Ureter (tissue), 1 donor: Measurements from ENCODE around the gene CDX2. TPM values are rescaled to one million over a fixed set of nuclear protein-coding genes. Genes with fewer than 3 reads are reported as not detected.

Source experiments
- DNase-seq: peaks from one replicate; pipeline ENCODE4 v3.0.0-alpha.2; 2020; ENCODE audit warnings: low spot score
- total RNA-seq: library from RNA; stranded (reverse); gene quantifications from one replicate; pipeline ENCODE4 v1.2.4, GENCODE V29; 2023
- donor health status: DM: yes; HTN: yes; CAD: no.

The CDX2 gene
- total RNA-seq, 1 donor from 2014 or later, result not detected

GRCh38 chr13:27978301-27978968 is 9.3 kb upstream of the CDX2 start:
- DNase-seq, result no peak

DNA sequence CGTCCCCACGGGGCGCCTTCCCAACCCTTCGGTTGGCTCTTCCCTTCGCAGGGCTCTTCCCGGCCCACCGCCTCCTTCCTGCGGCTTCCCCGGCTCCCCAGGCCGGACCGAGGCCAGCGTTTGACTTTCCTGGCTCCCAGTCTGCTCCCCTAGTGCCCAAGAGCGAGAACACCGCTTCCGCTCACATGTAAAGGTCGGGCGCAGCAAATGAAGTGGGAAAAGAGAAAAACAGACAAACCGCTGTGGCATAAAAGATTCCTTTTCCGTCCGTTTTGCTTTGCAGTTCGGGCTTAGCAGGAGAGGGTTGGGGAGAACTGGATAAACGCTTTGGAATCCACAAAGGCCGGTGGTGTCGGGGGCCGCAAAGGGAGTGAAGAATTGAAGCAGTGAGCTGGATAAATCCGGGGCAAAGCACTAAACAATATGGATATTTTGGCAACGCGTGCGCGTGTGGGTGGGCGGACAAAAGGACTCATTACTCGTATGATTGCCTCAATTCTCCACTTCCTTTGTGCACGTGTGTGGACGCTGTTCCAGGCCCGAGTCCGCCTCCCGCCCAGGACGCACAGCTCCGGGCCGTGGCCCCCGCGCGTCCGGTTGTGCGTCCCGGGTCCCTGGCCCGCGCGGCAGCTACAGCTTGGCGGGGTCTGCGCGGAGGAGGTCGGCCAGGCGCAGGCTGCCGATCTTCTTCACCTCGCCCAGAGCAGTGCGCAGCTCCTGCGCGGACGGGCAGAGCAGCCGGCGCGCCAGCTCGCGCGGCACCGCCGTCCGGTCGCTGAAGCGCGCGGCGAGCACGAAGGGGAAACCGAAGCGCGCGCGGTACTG is 8.6 kb upstream of the CDX2 start:
- no peak for DNase-seq

DNA sequence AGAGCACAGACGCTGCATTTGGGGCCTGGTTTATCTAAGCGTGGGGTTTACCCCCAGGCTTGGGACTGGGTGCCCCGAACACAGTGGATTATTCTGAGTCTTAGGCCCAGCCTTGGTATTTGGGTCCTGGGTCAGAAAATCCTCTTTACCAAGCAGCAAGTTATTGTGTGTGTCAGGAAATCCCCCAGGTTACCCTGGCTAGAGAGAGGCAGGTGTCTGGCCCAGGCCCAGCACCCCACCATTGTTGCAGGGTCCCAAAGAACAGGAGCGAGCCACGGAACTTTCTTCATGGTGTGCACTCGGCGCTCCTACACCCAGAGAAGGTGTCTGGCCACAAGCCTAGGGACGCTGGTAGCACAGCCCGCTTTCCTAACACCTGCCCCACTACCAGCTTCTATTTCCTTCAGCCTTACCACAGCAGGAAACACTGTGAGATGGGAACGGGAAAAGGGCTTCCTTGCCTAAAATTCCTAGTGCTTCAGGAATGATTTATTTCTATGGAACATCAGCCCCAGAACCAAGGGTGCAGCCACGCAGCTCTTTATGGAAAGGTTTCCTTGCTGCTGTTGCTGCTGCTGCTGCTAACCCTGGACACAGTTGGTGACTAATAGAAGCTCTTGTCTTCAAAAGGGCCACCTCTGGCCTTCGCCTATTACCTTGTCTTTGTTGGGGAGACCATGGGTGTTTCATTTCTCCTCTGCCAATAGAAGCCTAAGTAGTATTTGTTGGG is 7.4 kb upstream of the CDX2 start:
- no peak for DNase-seq

DNA sequence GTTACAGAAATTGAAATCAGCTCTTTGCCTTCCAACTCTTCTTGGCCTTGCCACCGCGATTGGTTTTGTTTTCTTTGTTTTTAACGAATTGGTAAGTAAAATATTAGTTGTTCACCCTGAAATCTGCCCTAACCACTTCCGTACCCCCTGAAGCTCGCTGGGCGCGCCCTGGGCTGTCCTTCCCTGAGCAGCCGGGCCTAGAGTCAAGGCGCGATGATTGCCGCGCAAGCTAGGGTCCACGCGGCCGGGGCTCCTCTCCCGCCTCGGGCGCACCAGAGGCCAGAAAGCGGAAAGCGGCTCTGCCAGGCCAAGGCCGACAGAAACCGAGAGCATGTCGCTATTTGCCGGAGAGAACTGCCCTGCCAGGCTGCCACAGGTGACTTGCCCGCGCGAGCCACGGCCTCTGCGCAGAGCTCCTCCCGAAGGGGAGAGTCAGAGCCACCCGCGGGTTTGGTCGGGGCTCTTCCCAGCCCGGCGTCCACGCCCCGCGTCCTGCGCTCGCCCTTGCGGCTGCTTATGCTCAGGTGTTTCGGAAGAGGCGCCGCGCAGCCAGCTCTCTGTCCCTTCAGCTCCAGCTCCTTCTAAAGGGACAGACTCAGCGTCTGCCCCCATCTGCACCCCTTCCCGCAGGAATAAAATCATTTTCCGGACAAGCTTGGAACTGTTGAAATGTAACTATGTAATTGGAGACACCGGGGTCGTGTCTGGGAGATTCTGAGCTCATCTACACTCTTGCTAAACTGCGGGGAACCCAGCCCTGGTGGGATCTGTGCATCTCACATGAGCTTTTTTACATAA is 6.6 kb upstream of the CDX2 start:
- no peak for DNase-seq

DNA sequence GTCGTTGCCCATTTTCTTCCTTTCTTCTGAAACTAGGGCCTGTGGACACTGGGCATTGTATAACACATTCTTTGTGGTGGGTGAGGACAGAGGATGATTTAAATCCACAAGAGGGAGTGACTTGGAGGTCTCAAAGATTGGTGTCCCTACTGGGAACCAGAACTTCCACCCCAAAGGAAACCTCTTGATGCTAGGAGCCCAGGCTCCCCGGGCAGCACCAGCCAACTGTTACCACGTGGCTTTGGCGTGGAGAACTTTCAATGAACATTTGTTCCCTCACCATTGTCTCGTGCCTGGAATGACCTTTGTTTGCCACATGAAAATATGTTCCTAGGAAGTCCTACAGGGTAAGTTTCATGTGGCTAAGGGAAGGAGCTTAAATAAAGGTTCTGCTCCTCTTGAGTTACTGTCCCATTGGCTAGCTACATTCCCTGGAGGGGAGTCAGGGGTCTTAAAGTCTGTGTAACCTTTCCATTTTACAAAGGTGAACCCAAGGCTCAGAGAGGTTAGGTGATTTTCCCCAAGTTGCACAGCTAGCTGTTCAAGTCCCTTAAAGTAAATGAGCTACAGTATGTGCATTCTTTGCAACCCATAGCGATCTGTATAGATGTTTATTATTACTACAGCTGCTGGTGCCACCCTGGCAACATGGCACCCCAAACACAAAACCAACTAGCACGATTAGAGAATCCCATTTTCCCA is 5.0 kb upstream of the CDX2 start:
- no peak for DNase-seq

GRCh38 chr13:27973291-27973690 is 4.2 kb upstream of the CDX2 start:
- DNase-seq, result no peak

GRCh38 chr13:27972478-27972820 is 3.3 kb upstream of the CDX2 start:
- no peak for DNase-seq

DNA sequence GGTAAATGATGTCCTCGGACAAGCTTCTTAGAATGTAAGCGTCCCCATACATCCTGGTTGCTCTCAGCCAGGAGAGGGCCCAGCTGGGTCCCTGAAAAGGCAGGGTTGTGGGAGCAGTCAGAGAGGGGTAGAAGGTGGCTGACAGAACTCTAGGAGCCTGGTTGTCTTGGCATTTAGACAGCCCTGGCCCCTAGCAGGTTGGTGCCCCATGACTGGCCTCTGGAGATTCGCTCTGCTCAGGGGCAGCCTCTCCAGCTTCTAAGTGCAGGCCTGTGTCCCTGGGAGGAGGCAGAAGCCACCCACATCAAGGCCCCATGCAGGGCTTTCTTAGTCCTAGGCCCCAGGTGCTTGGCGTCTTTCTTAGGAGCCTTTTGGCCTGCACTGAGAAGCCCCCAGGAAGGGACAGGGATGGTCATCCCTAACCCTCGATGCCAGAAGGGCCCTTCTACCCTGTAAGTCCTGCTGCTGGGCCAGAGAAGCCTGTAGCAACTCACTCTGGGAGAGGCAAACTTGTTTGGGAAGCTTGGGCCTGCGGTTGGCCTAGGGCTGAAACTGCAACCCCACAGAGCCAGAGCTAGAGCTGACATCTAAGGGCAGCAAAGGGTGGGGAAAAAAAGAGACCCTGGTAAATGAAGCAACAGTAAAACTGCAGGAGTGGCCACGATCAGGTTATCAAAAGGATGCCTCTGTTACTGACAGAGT is 2.8 kb upstream of the CDX2 start:
- DNase-seq, result no peak

DNA sequence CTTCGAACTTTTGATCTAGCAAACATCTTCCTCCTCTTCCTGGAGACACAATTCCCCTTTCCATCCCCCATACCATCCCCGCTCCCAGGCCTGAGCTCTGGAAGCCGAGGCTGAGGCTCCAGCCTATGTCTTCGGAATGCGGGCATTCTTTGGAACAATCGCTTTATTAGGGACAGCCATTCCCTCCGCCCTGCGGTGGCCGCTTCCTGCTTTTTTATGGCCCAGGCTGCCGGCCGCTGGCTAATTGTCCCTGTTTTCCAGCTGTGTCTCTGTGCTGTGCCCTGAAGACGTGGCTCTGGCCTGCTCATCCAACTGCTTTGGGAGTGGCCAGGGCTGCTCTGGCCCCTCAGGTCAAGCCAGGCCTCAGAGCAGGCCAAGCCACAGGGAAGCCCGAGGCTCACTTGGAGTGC is 2.1 kb upstream of the CDX2 start:
- no peak for DNase-seq

- no peak for DNase-seq
Observed at GRCh38 chr13:27970382-27971235, 1.5 kb upstream of the CDX2 start.

GRCh38 chr13:27969866-27970229 is 733 bp upstream of the CDX2 start:
- no peak for DNase-seq

GRCh38 chr13:27968316-27969081 is 616 bp downstream of the CDX2 start:
- no peak for DNase-seq

DNA sequence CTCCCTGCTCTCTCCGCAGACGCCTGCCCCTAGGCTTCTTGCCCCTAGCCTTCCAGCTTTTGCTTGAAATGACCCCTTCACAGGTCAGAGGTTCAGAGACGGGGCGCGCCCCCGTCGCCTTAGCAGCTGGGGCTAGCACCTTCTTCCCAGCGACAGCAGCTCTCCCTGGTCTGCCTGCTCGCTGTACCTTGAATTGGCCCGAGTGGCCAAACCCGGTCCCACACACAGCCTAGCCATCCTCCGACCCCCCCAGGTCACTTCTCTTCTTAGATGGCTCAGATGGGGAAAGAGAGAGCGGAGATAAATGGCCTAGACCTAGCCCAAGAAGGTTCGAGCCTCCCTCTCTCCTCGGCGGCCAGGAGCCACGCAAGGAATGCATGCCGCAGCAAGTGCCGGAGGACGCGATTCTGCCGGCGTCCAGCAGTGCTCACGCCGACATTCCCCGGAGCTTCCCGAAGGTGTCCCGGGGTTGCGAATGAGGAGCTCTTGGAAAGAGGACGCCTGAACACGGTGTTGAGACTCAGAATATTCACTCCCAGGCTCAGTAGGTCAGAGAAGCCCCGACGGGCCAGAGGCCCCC is 1.3 kb downstream of the CDX2 start:
- no peak for DNase-seq

DNA sequence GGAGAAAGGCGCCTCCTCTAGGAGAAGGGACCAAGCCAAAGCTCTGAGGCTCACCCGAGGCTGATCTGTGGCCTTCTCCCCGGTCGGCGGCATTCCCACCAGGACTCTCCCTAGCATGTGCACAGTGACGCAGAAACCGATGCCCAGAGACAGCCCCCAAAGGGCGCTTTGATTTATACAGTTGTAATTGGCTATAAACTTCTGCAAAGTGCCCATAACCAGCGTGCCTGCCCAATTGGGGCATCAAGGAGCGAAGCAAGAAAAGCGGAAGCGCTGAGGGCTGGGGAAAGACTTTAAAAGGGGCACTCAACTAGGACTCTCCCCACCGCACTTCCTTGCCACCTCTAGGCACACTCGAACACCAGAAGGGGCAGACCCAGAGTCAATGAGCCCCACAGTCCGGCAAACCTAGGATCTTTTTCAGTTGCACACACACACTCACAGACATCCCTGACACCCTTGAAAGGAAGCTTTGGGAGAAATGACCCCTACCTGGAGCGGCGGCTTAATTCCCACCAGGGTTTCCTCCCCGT is 1.8 kb downstream of the CDX2 start:
- DNase-seq, result no peak

DNA sequence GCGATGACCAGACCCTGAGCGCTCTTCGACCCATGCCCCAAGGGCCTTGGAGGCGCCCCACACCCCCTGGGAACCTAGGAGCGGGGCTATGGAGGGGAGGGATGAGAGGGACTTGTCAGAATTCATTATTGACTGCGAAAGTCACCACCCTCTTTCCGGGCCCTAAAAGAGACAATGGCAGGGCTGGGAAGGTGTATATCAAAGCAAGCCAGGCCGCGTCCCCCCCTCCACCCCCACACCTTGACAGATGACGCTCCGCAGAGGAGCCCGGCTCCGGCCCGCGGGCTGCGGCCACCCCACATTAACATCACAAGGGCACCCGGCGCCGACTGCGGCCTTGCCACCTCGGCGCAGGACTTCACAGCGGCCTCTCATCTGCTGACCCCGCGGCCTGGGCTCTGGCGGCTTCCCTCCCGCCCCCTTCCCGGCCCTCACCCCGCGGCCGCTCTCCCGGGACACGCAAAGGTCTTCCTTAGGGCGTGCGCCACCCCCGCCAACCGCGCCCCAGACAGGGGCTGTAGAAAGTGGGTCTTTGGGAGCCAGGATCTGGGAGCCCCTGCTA is 2.4 kb downstream of the CDX2 start:
- DNase-seq, result no peak

- no peak for DNase-seq
Observed at GRCh38 chr13:27965740-27966640, 3.1 kb downstream of the CDX2 start.

GRCh38 chr13:27965343-27965739 is 3.8 kb downstream of the CDX2 start:
- no peak for DNase-seq
